ENCODE results near the gene TCF23.
A peak's percentile ranks its signal among the peaks of the same experiment; 100 is the strongest.
"Not testable (repeated sequence)": the region's sequence is repeated elsewhere in the genome, so short reads cannot be mapped to it uniquely, and the experiment has no call there.

Gene TCF23

GRCh38 chr2:27175330-27175729 is 26.5 kb downstream of the TCF23 start:
- no peaks in the 10 kb centered on the region for H3K36me3 ChIP-seq (ENCODE audit: control insufficient read depth in 2 of 2, insufficient read depth in 2 of 2, low read length in 2 of 2)
- H3K9ac ChIP-seq (ENCODE audit: low read depth in 1 of 2, low read length in 2 of 2): no peak overlapping the region
- H3K4me3 ChIP-seq (ENCODE audit: low read length in 2 of 2): no peak overlapping the region
- no peaks in the 10 kb centered on the region for H3K9me3 ChIP-seq (ENCODE audit: control insufficient read depth in 2 of 2, low read length in 2 of 2)
- peaks cover 2% of the 10 kb centered on the region in 2 donors for H3K4me1 ChIP-seq (ENCODE audit: control insufficient read depth in 2 of 2, insufficient read depth in 2 of 2, low read length in 2 of 2)
- H3K27ac ChIP-seq (ENCODE audit: low read depth in 2 of 2, low read length in 2 of 2): no peak overlapping the region
- no peaks in the 10 kb centered on the region for H3K27me3 ChIP-seq (ENCODE audit: control insufficient read depth in 2 of 2, insufficient read depth in 2 of 2, low read length in 2 of 2)

DNA sequence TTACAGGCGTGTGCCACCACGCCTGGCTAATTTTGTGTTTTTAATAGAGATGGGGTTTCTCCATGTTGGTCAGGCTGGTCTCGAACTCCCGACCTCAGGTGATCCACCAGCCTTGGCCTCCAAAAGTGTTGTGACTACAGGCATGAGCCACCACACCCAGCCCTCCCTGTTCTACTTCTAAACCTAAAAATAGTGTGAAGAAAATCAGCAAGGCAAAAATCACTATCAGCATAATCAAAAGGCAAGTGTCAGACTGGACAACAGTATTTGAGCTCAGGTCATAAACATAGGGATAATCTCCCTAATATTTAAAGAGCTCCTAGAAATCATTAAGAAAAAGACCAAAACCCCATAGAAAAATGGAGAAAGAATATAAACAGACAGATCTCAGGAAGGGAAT is 27.0 kb downstream of the TCF23 start:
- H3K4me3 ChIP-seq (ENCODE audit: low read length in 2 of 2); H3K36me3 ChIP-seq (ENCODE audit: control insufficient read depth in 2 of 2, insufficient read depth in 2 of 2, low read length in 2 of 2); H3K4me1 ChIP-seq (ENCODE audit: control insufficient read depth in 2 of 2, insufficient read depth in 2 of 2, low read length in 2 of 2); H3K9ac ChIP-seq (ENCODE audit: low read depth in 1 of 2, low read length in 2 of 2); H3K27me3 ChIP-seq (ENCODE audit: control insufficient read depth in 2 of 2, insufficient read depth in 2 of 2, low read length in 2 of 2); H3K27ac ChIP-seq (ENCODE audit: low read depth in 2 of 2, low read length in 2 of 2); H3K9me3 ChIP-seq (ENCODE audit: control insufficient read depth in 2 of 2, low read length in 2 of 2): not testable (repeated sequence)

DNA sequence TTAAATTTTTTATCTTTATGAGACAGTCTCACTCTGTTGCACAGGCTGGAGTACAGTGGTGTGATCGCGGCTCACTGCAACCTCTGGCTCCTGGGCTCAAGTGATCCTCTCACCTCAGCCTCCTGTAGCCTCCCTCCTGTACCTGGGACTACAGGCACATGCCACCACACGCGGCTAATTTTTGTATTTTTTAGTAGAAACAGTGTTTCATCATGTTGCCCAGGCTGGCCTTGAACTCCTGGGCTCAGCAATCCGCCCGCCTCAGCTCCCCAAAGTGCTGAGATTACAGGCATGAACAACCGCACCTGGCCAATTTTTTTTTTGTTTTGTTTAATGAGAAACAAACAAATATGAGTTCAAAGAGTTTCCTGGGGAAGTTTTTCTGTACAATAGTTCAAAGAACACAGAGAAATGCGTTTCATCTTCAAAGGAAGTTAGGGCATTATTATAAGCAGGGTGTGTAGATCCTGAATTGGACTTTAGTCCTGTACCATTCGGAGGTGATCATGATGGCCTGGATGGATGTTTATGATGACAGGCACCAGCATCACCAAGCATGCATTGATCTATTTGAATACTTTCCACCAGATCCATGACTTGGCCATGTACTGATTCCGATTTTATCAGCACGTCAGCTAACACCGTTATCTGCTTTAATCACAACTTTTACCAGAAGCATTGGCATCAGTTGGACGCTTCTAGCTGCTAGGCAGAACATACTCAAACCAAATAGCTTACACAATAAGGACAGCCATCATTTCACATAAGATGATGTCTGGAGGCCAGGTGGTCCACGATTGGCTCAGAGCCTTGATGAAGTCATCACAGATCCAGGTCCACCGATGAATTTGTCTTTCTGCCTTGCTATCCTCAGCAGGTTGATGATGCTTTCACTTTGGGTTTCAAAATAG is 28.9 kb downstream of the TCF23 start:
- H3K9me3 ChIP-seq (ENCODE audit: control insufficient read depth in 2 of 2, low read length in 2 of 2): no peaks in the 10 kb centered on the region
- no peak overlapping the region for H3K4me3 ChIP-seq (ENCODE audit: low read length in 2 of 2)
- no peak overlapping the region for H3K9ac ChIP-seq (ENCODE audit: low read depth in 1 of 2, low read length in 2 of 2)
- no peak overlapping the region for H3K27ac ChIP-seq (ENCODE audit: low read depth in 2 of 2, low read length in 2 of 2)
- no peaks in the 10 kb centered on the region for H3K36me3 ChIP-seq (ENCODE audit: control insufficient read depth in 2 of 2, insufficient read depth in 2 of 2, low read length in 2 of 2)
- H3K4me1 ChIP-seq (ENCODE audit: control insufficient read depth in 2 of 2, insufficient read depth in 2 of 2, low read length in 2 of 2): no peaks in the 10 kb centered on the region
- no peaks in the 10 kb centered on the region for H3K27me3 ChIP-seq (ENCODE audit: control insufficient read depth in 2 of 2, insufficient read depth in 2 of 2, low read length in 2 of 2)

- H3K4me1 ChIP-seq (ENCODE audit: control insufficient read depth in 2 of 2, insufficient read depth in 2 of 2, low read length in 2 of 2): no peaks in the 10 kb centered on the region
- H3K36me3 ChIP-seq (ENCODE audit: control insufficient read depth in 2 of 2, insufficient read depth in 2 of 2, low read length in 2 of 2): no peaks in the 10 kb centered on the region
- H3K9ac ChIP-seq (ENCODE audit: low read depth in 1 of 2, low read length in 2 of 2): no peak overlapping the region
- H3K27ac ChIP-seq (ENCODE audit: low read depth in 2 of 2, low read length in 2 of 2): no peak overlapping the region
- H3K4me3 ChIP-seq (ENCODE audit: low read length in 2 of 2): no peak overlapping the region
- H3K27me3 ChIP-seq (ENCODE audit: control insufficient read depth in 2 of 2, insufficient read depth in 2 of 2, low read length in 2 of 2): no peaks in the 10 kb centered on the region
- no peaks in the 10 kb centered on the region for H3K9me3 ChIP-seq (ENCODE audit: control insufficient read depth in 2 of 2, low read length in 2 of 2)
Observed at GRCh38 chr2:27178469-27178868, 29.7 kb downstream of the TCF23 start.

DNA sequence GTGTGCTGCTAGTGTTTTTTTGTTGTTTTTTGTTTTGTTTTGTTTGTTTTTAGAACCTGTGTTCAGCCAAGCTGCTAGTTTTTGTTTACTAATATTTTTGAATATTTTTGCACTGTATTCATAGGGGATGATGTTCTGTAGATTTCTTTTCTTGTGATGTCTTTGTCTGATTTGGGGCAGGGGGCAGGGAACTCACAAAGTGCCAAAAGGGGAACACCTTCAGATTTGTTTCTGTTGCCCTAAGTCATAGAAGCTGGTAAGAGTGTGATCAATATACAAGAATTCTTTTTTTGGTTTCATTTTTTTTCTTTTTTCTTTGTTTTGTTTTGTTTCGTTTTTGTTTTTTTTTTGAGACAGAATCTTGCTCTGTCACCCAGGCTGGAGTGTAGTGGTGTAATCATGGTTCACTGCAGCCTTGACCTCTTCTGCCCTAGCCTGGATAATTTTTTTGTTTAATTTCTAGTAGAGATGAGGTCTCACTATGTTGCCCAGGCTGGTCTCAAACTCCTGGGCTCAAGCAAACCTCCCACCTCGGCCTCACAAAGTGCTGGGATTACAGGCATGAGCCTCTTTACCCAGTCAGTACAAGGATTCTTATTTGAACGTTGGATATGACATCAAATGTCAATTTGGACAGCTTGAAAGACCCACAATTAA is 30.7 kb downstream of the TCF23 start:
- Histone ChIP-seq H3K4me3 (ENCODE audit: low read length in 2 of 2) (no peak overlapping the region), H3K4me1 (ENCODE audit: control insufficient read depth in 2 of 2, insufficient read depth in 2 of 2, low read length in 2 of 2) (no peaks in the 10 kb centered on the region), H3K9me3 (ENCODE audit: control insufficient read depth in 2 of 2, low read length in 2 of 2) (no peaks in the 10 kb centered on the region), H3K9ac (ENCODE audit: low read depth in 1 of 2, low read length in 2 of 2) (no peak overlapping the region), H3K27me3 (ENCODE audit: control insufficient read depth in 2 of 2, insufficient read depth in 2 of 2, low read length in 2 of 2) (no peaks in the 10 kb centered on the region), H3K36me3 (ENCODE audit: control insufficient read depth in 2 of 2, insufficient read depth in 2 of 2, low read length in 2 of 2) (no peaks in the 10 kb centered on the region), H3K27ac (ENCODE audit: low read depth in 2 of 2, low read length in 2 of 2) (no peak overlapping the region)

- H3K27ac ChIP-seq (ENCODE audit: low read depth in 2 of 2, low read length in 2 of 2): peak overlapping the region in 1 of 2 donors; percentile 30
- no peak overlapping the region for H3K4me3 ChIP-seq (ENCODE audit: low read length in 2 of 2)
- no peaks in the 10 kb centered on the region for H3K9me3 ChIP-seq (ENCODE audit: control insufficient read depth in 2 of 2, low read length in 2 of 2)
- no peaks in the 10 kb centered on the region for H3K27me3 ChIP-seq (ENCODE audit: control insufficient read depth in 2 of 2, insufficient read depth in 2 of 2, low read length in 2 of 2)
- peaks cover 2% of the 10 kb centered on the region in 2 donors for H3K4me1 ChIP-seq (ENCODE audit: control insufficient read depth in 2 of 2, insufficient read depth in 2 of 2, low read length in 2 of 2)
- H3K36me3 ChIP-seq (ENCODE audit: control insufficient read depth in 2 of 2, insufficient read depth in 2 of 2, low read length in 2 of 2): no peaks in the 10 kb centered on the region
- H3K9ac ChIP-seq (ENCODE audit: low read depth in 1 of 2, low read length in 2 of 2): no peak overlapping the region
Observed at GRCh38 chr2:27182346-27182745, 33.5 kb downstream of the TCF23 start.

- Histone ChIP-seq H3K36me3 (ENCODE audit: control insufficient read depth in 2 of 2, insufficient read depth in 2 of 2, low read length in 2 of 2) (no peaks in the 10 kb centered on the region), H3K27ac (ENCODE audit: low read depth in 2 of 2, low read length in 2 of 2) (peak overlapping the region; percentile 52 to 73), H3K4me1 (ENCODE audit: control insufficient read depth in 2 of 2, insufficient read depth in 2 of 2, low read length in 2 of 2) (peaks cover 2% of the 10 kb centered on the region in 2 donors), H3K4me3 (ENCODE audit: low read length in 2 of 2) (no peak overlapping the region), H3K9ac (ENCODE audit: low read depth in 1 of 2, low read length in 2 of 2) (no peak overlapping the region), H3K27me3 (ENCODE audit: control insufficient read depth in 2 of 2, insufficient read depth in 2 of 2, low read length in 2 of 2) (no peaks in the 10 kb centered on the region), H3K9me3 (ENCODE audit: control insufficient read depth in 2 of 2, low read length in 2 of 2) (no peaks in the 10 kb centered on the region)
Observed at GRCh38 chr2:27184115-27184514, 35.3 kb downstream of the TCF23 start.

DNA sequence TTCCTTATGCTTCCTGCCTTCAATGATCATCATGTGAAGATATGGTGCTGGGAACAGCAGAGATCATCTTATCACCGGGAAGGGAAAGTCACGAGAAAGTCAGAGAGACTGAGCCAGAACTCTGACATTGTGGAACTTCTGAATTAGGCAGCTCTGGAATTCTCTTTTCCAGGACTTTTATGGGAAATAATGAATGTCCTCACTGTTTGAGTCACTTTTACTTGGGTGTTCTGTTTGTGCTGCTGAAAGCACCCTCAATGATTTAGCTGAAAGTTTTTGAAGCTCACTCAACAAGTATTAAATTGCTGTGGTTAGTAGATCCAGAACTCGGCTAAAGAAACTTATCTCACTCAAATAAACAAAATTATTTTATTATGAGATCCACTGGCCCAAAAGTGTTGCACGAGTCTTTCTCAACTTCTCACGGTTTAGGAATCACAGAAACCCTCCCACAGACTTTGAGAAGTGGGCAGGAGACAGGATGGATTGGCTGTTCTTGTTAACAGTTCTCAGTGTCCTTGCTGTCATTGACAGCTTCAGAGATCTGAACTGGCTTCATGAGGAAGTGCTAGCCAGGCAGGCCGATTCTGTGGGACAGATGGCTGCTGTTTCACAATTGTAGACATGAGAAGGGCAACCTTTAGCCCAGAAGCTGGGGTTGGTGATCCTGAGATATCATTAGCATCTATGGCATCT is 36.7 kb downstream of the TCF23 start:
- H3K27ac ChIP-seq (ENCODE audit: low read depth in 2 of 2, low read length in 2 of 2): peak overlapping the region; percentile 70 to 73

GRCh38 chr2:27186613-27187345 is 38.0 kb downstream of the TCF23 start:
- Histone ChIP-seq H3K4me1 (ENCODE audit: control insufficient read depth in 2 of 2, insufficient read depth in 2 of 2, low read length in 2 of 2) (peaks cover 2% of the 10 kb centered on the region in 2 donors), H3K9ac (ENCODE audit: low read depth in 1 of 2, low read length in 2 of 2) (no peak overlapping the region), H3K36me3 (ENCODE audit: control insufficient read depth in 2 of 2, insufficient read depth in 2 of 2, low read length in 2 of 2) (no peaks in the 10 kb centered on the region), H3K27me3 (ENCODE audit: control insufficient read depth in 2 of 2, insufficient read depth in 2 of 2, low read length in 2 of 2) (no peaks in the 10 kb centered on the region), H3K9me3 (ENCODE audit: control insufficient read depth in 2 of 2, low read length in 2 of 2) (no peaks in the 10 kb centered on the region), H3K4me3 (ENCODE audit: low read length in 2 of 2) (no peak overlapping the region), H3K27ac (ENCODE audit: low read depth in 2 of 2, low read length in 2 of 2) (peak overlapping the region in 1 of 2 donors; percentile 2)

More for the DNA sequence above, 36.7 kb downstream of the TCF23 start:
- Histone ChIP-seq H3K9ac (ENCODE audit: low read depth in 1 of 2, low read length in 2 of 2) (no peak overlapping the region), H3K9me3 (ENCODE audit: control insufficient read depth in 2 of 2, low read length in 2 of 2) (no peaks in the 10 kb centered on the region), H3K4me1 (ENCODE audit: control insufficient read depth in 2 of 2, insufficient read depth in 2 of 2, low read length in 2 of 2) (peaks cover 2% of the 10 kb centered on the region in 2 donors), H3K27me3 (ENCODE audit: control insufficient read depth in 2 of 2, insufficient read depth in 2 of 2, low read length in 2 of 2) (no peaks in the 10 kb centered on the region), H3K4me3 (ENCODE audit: low read length in 2 of 2) (no peak overlapping the region), H3K36me3 (ENCODE audit: control insufficient read depth in 2 of 2, insufficient read depth in 2 of 2, low read length in 2 of 2) (no peaks in the 10 kb centered on the region)
